Measurements from ENCODE around the gene LMO1. TPM values are rescaled to one million over a fixed set of nuclear protein-coding genes. Genes with fewer than 3 reads are reported as not detected.

LMO1 gene
- total RNA-seq, 1 donor from 2014 or later = not detected

Other genes starting within 250 kb of the LMO1 start
- gene TUB, start 182.7 kb downstream of the LMO1 start, total RNA-seq = 5.9 TPM
- gene RIC3, start 94.9 kb downstream of the LMO1 start, total RNA-seq = 2.3 TPM

Data from mesenteric fat pad (tissue), 1 donor.